Frontal cortex (tissue), 4 donors: ENCODE data around the gene NAALAD2. TPM values are rescaled to one million over a fixed set of nuclear protein-coding genes. Genes with fewer than 3 reads are reported as not detected.
A peak's percentile ranks its signal among the peaks of the same experiment; 100 is the strongest.
"Not testable (repeated sequence)": the region's sequence is repeated elsewhere in the genome, so short reads cannot be mapped to it uniquely, and the experiment has no call there.

ENCODE experiments used
- DNase-seq, 2 donors: peaks; one replicate each; pipeline ENCODE4 v3.0.0; 2012; ENCODE audit warnings: low spot score in 2 of 2
- FAIRE-seq: peaks from 2 replicates; lab custom pipeline; 2012; peaks lifted over from hg19 to GRCh38; lab: Jason Lieb, UNC
- total RNA-seq: library from RNA; depleted of rRNA; stranded (reverse); fragments of >200 nt; gene quantifications from one replicate; pipeline ENCODE4 v1.2.3, GENCODE V29; 2014
- donor health status: control.
- donor health status: control.
- donor health status: control.

NAALAD2 gene
- total RNA-seq, 1 donor from 2014 or later, result 6.9 TPM

GRCh38 chr11:90187839-90188238 lies 53.4 kb downstream of the NAALAD2 start:
- FAIRE-seq (no peak), DNase-seq (no peak)

DNA sequence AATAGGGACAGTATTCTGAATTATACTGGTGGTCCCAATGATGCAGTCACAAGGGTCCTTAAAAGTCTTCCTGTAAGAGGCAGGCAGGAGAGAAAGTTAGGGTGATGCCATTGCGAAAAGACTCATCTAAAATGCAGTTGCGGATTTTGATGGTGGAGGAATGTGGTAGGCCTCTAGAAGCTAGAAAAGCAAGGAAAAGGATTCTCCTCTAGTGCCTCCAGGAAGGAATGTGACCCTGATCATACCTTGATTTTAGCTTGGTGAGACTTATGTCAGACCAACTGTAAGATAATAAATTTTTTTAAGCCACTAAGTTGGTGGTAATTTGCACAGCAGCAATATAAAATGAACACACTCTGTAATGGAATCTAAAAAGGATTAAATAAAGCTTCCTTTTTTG lies 54.5 kb downstream of the NAALAD2 start:
- FAIRE-seq (no peak), DNase-seq (no peak)

DNA sequence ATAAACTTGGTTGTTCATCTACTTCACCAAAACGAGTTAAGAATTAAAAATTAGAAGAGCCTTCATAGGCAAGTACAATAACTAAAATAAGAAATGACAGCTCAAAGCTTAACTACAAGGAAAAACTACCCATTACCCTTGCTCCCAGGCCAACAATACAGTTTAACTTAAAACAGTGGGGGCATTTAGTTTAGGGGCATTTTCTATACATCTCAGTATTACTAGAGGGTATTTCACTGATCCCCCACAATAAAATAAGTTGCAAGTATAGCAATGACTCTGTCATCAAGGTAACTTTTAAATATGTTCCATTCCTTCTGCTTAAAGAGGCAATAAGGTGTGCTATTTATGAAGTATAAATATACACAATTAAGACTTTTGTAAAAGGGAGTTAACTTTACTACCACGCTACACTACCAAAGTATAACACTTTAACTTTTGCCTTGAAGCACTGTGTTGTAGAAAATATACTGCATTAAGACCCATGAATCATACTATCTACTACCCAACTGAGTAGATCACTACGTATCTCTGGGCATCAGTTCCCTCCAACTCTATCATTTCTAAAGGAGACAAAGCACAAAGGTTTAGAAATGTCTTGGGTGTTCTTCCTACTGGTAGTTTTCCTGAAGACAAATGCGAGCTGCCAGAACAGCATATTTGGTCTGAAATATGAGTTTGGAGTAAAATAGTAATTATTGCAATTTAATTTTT lies 58.6 kb downstream of the NAALAD2 start:
- DNase-seq (no peak), FAIRE-seq (no peak)

DNA sequence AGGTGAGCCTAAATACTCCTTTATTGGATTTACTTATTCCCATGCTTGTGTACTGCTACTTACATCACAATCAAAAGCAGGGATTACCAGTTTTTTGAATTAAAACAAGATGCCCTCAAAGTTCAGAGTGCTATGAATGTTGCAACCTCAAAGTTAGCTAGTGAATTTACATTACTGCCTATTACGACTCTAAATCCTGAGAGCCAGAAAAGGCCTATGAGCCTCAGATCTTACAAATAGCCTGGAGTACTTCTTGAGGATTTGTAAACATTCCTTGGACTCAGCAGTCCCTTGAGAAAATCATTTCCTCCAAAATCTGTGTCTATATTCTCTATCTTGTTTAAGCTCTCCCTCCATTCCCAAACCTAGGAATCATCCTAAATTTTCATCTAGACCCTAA lies 62.9 kb downstream of the NAALAD2 start:
- DNase-seq (no peak), FAIRE-seq (no peak)

DNA sequence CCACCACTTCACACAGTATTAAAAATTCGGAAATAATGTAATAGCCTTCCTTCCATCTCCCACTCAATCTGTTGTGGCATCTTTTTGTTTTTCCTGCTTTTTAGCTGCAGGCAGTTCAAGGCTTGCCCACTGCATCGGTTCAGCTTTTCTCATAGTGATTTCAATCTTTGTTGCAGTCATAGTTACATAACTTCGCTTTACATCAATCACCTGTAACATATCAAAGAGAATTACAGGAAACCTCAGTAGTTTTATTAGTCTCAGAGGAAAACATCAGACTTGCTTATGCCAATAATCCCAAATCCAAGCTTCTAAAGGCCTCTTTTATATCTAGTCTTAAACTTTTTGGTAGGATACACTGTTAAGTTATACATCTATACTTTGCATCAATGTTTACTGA lies 67.9 kb downstream of the NAALAD2 start:
- DNase-seq, result no peak
- no peak for FAIRE-seq

DNA sequence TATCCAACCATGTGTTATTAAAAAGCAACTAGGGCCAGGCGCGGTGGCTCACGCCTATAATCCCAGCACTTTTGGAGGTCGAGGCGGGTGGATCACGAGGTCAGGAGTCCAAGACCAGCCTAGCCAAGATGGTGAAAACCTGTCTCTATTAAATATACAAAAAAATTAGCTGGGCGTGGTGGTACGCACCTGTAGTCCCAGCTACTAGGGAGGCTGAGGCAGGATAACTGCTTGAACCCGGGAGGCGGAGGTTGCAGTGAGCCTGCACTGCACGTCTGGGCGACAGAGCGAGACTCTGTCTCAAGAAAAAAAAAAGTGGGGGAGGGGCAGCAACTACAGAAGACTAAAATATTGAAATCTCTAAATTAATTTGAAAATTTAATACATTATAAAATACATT lies 69.9 kb downstream of the NAALAD2 start:
- FAIRE-seq, result no peak

GRCh38 chr11:90204832-90205646 lies 70.6 kb downstream of the NAALAD2 start:
- DNase-seq, result no peak
- FAIRE-seq, result peak; percentile 88

More for the DNA sequence above, 69.9 kb downstream of the NAALAD2 start:
- DNase-seq, result no peak

DNA sequence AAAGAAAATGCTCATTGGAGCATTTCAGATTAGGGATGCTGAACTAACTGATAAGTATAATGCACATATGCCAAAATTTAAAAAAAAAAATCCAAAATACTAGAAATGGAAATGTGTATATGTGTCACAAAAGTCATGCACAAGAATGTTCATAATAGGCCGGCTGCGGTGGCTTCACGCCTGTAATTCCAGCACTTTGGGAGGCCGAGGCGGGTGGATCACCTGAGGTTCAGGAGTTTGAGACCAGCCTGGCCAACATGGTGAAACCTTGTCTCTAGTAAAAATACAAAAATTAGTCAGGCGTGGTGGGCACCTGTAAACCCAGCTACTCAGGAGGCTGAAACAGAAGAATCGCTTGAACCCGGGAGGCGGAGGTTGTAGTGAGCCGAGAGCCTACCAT lies 73.5 kb downstream of the NAALAD2 start:
- not testable (repeated sequence) for DNase-seq, FAIRE-seq

DNA sequence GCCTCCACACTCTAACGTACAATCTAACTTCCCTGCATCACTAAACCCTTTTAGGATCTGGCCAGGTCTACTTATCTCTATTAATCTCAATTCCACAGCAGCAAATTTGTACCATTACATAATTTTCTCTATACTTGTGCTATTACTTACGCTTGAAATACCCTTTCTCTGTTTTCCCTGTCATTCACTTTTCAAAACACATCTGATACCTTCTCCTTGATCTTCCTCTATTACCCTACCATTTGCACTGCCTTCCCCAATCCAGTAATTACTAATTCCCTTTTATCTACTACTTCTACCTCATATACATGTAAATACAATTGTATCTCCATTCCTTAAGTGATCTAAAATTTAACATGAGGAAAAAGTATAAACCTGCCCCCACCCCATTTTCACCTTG lies 74.4 kb downstream of the NAALAD2 start:
- FAIRE-seq (no peak), DNase-seq (no peak)

GRCh38 chr11:90213322-90213721 lies 78.9 kb downstream of the NAALAD2 start:
- DNase-seq, result no peak
- FAIRE-seq, result no peak

- FAIRE-seq (no peak), DNase-seq (no peak)
Measured at GRCh38 chr11:90216611-90217010, 82.1 kb downstream of the NAALAD2 start.

DNA sequence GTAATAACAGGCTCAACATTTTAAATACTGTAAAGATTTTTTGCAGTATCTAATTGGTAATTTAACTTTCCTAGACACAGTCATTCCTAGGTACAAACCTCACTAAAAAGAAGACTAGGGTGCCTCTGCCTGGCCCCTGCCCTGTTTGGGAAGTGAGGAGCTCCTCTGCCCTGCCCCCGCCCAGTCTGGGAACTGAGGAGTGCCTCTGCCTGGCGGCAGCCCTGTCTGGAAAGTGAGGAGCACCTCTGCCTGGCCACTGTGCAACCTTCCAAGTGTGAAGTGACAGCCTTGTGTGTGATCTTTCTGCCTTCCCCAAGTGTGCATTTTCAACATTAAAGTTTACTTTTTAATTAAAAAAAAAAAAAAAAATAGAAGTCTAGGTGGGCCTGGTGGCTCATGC lies 84.1 kb downstream of the NAALAD2 start:
- FAIRE-seq, result no peak
- no peak for DNase-seq

- DNase-seq, result no peak
- FAIRE-seq, result no peak
Measured at GRCh38 chr11:90219438-90219837, 85.0 kb downstream of the NAALAD2 start.

- no peak for FAIRE-seq
- no peak for DNase-seq
Measured at GRCh38 chr11:90220391-90220790, 85.9 kb downstream of the NAALAD2 start.

- no peak for FAIRE-seq
- no peak for DNase-seq
Measured at GRCh38 chr11:90221803-90222458, 87.5 kb downstream of the NAALAD2 start.

DNA sequence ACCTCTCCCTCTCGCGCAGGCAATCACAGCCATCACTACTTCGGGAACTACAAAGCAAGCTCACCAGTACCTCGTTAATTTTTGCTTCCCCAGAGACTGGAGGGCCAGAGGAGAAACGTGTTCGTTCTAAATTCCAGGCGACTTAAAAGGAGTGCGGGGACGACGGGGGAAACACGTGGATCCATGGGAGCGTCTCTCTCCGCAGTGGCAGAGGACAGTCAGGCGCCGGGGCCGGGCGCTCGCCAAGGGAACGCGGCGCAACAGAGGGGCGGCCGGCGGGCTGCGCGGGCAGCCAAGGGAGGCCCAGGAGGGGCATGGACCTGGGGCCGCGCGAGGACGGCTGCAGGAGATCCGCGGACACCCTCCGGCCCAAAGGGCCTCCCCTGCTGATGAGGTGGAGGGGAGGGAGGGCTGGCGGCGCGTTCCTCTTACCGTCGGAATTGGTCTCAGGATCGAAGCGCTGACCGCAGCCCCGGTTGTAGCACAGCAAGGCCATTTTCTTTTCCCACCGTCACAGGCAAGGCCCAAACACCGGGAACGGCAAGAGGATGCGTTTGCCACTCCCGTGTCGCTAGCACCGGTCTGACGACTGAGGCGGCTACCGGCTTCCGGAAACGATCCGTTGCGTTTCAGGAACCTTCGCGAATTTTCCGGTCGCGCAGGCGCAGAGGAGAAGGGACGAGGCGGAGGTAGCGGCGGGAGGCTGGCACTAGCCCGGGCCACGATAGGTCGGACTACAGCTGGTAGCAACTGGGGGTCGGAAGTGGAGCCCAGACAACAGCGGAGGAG lies 88.2 kb downstream of the NAALAD2 start, which contains the start of gene CHORDC1:
TSS of gene CHORDC1 (minus strand) at position 591 of the 789 bp plus-strand sequence. CDS start at position 496, 95 bp downstream.
- DNase-seq (peak; percentile 80 to 86), FAIRE-seq (no peak)

GRCh38 chr11:90223248-90223585 lies 88.8 kb downstream of the NAALAD2 start:
- DNase-seq (no peak), FAIRE-seq (no peak)

DNA sequence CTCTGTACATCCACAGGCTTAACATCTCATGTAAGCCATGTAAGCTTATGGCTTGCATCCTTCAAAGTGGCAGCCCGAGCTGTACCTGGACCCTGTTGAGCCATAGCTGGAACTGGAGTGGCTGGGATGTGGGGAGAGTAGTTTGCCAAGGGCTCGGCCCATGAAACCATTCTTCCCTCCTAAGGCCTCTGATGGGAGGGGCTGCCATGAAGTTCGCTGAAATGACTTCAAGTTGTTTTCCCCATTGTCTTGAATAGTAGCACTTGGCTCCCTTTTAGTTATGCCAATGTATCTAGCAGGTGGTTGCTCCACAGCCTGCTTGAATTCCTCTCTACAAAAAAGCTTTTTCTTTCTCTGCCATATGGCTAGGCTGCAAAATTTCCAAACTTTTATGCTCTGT lies 93.6 kb downstream of the NAALAD2 start:
- DNase-seq, result no peak
- no peak for FAIRE-seq

DNA sequence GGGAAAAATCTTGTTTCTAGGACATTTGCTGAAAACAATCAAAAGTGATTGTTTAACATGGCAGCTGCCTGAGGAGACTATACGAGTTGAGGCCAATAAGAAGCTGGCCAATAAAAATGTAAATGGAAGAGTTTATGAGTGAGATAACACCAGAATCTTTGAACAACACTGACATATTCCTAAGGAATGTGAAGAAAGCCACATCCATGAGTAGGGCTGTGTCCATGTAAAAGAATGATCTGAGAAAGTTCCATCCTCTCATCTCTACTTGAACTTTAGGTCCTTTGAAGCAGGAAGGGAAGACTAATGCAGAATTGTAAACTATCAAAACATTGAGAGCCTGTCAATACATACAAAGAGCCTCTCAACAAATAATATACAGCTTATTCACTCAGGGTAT lies 95.3 kb downstream of the NAALAD2 start:
- FAIRE-seq (no peak), DNase-seq (no peak)

- no peak for FAIRE-seq
- DNase-seq, result no peak
Measured at GRCh38 chr11:90234977-90235376, 100.5 kb downstream of the NAALAD2 start.
